ENCODE data around the gene LPAR3. TPM values are rescaled to one million over a fixed set of nuclear protein-coding genes. Genes with fewer than 3 reads are reported as not detected.

The LPAR3 gene
- total RNA-seq, 1 donor from 2014 or later: 4.7 TPM

- no peak for DNase-seq
These were observed 119.0 kb downstream of the LPAR3 start for GRCh38 chr1:84773933-84774497.

DNA sequence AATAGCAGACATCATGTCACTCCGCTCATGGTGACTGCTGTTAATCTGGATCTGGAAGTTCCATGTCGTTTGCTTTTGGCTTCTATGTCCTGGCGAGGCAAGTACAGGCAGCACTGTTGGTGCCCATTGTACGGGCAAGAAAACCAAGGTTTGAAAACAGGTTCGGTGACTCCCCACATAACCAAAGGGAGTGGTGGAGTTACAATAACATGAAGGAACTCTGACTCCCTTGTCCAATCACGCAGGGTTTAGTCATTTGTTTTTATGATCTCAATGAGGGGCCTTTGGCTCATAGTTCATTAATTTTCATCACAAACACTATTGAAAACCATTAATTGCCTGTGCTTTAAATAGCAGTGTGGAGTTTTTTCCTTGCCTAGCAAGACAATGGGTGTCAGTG lies 119.8 kb downstream of the LPAR3 start:
- no peak for DNase-seq

- DNase-seq: peak; percentile 92
These were observed 120.5 kb downstream of the LPAR3 start for GRCh38 chr1:84772428-84772943.

DNA sequence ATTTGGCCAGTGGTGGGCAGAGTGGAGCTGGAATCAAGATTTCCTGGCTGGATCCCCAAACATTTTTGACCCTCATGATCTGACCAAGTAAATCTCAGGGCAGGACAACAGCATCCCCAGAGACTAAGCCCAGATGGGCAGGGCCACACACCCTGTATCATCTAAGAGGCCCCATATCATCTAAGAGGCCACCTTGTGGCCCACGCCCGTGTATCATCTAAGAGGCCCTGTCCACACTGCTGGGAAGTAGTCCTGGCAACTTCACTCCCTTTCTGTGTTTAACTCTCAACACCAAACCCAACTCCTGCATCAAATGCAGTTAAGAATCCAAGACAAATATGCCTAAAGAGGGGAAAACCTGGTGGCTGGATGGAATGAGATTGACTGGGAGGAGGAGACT lies 121.1 kb downstream of the LPAR3 start:
- no peak for DNase-seq

- no peak for DNase-seq
These were observed 122.5 kb downstream of the LPAR3 start for GRCh38 chr1:84770481-84770880.

DNA sequence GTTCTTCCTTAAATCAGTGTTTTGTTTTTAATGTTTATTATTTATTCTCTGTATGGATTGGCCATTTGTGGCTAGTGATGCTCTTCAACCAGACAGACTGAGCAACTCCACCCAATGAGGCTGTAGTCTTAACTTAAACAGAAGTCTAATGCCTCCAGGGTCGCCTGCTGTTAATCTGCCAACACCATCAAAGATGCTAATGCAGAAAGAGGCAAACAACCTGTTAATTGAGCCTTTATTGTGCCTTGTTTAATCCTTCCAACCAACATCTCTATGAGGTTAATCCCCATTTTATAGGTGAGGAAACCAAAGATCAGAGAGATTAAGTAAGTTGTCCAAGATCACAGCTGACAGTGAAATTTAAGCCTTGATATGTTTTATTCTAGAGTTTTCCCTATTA lies 123.4 kb downstream of the LPAR3 start:
- no peak for DNase-seq

- DNase-seq: no peak
These were observed 124.4 kb downstream of the LPAR3 start for GRCh38 chr1:84768634-84769033.

GRCh38 chr1:84763912-84764680 lies 128.9 kb downstream of the LPAR3 start:
- no peak for DNase-seq

- DNase-seq: no peak
These were observed 130.3 kb downstream of the LPAR3 start for GRCh38 chr1:84762664-84763063.

Other genes with a start within 250 kb of the LPAR3 start
- gene SSX2IP, start 202.7 kb downstream of the LPAR3 start, total RNA-seq: 22.8 TPM
- not detected for gene MCOLN2, start 103.9 kb upstream of the LPAR3 start, total RNA-seq
- 0.62 TPM for gene MCOLN3, start 155.3 kb upstream of the LPAR3 start, total RNA-seq

All from tongue (tissue), 2 donors.